Astrocyte of the spinal cord (primary cell): ENCODE data around the gene ENTPD8.

Experiments
- DNase-seq: peaks from one replicate; pipeline ENCODE4 v3.0.0; 2011; ENCODE audit warnings: low read depth, low spot score
- H3K4me3 ChIP-seq: 2 replicates; pipeline ENCODE4 v1.5.1; 2011; ENCODE audit warnings: low read depth, mild to moderate bottlenecking, low read length, moderate library complexity
- CTCF ChIP-seq: IDR thresholded peaks from 2 replicates; pipeline ENCODE4 v1.5.1; 2012; ENCODE audit warnings: low read depth, mild to moderate bottlenecking, low read length, inconsistent platforms
- in situ Hi-C: cut with HindIII; loops from 2 replicates; pipeline ENCODE4 v1.10.0; 2017; ENCODE audit warnings: low sequenced_read_pairs

The ENTPD8 gene

GRCh38 chr9:137385061-137385655, 56.0 kb downstream of the ENTPD8 start:
- H3K4me3 ChIP-seq, result no peak overlapping the region
- no peak for TF ChIP-seq CTCF
- no peak for DNase-seq
- in situ Hi-C loops, result no loop called here
